Activated CD4-positive, alpha-beta T cell treated with anti-CD3 and anti-CD28 coated beads, Interleukin-2, amount 50 U/mL, for 48 hours (primary cell): ENCODE results near the gene RPL35A.
"Not testable (repeated sequence)": the region's sequence is repeated elsewhere in the genome, so short reads cannot be mapped to it uniquely, and the experiment has no call there.

ENCODE experiments used
- DNase-seq, 2 experiments: peaks; one replicate each; pipeline ENCODE4 v3.0.0-alpha.2; 2020

RPL35A gene

DNA sequence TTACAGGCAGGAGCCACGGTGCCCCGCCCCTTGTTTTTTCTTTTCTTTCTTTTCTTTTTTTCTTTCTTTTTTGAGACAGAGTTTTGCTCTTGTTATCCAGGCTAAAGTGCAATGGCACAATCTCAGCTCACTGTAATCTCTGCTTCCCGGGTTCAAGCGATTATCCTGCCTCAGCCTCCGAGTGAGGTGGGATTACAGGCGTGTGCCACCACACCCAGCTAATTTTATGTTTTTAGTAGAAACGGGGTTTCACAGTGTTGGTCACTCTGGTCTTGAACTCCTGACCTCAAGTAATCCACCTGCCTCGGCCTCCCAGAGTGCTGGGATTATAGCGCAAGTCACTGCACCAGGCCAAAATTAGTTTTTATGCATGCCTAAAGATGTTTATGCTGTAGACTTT, 2.5 kb downstream of the RPL35A start:
- no peak for DNase-seq

DNA sequence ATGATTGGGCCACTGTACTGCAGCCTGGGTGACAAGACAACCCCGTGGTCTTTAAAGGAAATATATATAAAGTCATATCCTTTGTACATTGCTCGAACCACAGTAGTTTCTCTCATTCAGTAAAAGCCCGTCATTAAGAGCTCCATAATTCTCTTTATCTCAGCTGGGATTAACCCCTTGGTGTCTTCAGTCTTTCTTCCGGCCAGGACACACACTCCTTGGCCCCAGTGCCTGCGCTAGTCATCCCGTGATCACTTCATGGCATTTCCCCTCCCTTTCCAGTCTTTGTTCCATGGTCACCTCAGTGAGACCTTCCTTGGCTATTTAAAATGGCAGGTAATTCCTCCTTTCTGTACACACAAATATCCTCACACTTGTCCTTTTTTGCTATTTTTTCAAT, 3.3 kb downstream of the RPL35A start:
- DNase-seq = no peak

DNA sequence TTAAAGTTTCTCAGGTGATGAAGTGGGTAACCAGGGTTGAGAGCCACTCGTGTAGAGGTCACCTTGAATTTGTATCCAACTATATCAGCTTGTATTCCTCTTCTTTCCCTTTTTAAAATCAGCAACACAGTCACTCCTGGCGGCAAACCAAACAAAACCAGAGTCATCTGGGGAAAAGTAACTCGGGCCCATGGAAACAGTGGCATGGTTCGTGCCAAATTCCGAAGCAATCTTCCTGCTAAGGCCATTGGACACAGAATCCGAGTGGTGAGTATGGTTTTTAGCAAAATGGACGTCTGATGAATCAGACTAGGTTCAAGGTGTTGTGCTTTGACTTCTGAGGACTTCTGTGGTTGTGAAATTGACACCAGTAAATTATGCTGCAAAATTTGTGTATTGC, 3.9 kb downstream of the RPL35A start:
- DNase-seq = no peak

DNA sequence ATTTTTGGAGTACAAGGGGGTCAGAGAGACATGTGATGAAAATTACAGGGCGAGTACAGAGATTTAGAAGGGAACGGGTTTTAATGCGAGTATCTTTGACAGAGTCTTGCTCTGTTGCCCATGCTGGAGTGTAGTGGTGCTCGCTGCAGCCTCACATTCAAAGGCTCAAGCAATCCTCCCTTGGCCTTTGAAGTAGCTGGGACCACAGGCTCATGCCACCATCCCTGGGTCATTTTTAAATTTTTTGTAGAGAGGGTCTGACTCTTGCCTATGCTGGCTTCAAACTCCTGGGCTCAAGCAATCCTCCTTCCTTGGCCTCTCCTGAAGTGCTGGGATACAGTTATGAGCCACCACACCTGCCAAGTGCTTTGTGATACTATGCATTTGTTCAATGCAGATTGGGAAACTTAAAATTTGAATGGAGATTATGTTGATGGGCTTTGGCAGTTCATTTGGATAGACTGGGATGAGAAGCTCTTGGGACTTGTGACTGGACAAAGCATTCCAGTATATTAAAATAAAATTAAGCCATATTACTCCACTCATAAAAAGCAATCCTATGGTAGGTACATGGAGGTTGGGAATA, 6.0 kb downstream of the RPL35A start:
- no peak for DNase-seq

DNA sequence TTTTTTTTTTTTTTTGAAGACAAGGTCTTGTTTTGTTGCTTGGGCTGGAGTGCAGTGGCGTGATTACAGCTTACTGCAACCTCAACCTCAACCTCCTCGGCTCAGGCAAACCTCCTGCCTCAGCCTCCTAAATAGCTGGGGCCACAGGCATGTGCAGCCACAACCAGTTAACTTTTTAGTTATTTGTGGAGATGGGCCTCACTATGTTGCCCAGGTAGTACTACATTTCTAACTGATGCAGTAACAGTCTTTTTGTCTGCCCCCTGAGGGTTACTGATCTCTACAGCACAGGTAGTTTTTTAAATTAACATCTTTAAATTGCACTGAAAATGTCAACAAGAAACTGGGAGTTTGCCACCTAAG, 6.6 kb downstream of the RPL35A start:
- DNase-seq = no peak

DNA sequence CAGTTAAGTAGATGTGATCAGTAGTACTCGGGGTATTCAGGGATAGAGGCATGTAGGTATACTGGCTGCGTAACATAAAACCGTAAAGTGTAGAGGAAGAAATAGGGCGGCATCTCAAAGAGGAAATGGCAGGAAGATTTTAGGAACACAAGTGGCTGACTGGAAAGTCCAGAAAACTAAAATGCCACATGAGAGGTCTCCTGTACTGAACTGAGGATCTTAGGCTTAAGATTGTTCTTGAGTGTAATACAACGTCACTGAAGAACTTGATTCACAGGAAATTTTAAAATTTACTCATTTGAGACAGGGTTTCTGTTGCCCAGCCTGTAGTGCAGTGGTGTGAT, 7.8 kb downstream of the RPL35A start:
- DNase-seq = no peak

DNA sequence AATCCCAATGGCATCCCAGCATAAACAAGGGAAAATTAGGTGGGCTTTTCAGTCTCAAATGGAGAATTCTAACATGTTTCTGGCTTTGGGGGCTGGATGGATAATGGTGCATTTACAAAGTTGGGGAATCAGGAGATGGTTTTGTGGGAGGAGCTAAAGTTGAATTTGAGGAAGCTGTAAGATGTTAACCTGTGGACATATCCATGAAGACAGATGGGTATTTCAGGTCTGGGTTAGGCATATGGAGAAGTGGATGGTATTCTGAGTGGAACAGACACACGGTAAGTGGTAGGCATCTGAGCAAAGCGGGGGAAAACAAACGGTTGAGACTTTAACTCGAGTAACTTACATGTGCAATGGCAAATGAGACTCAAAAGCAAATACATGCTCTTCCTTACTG, 8.4 kb downstream of the RPL35A start:
- no peak for DNase-seq

DNA sequence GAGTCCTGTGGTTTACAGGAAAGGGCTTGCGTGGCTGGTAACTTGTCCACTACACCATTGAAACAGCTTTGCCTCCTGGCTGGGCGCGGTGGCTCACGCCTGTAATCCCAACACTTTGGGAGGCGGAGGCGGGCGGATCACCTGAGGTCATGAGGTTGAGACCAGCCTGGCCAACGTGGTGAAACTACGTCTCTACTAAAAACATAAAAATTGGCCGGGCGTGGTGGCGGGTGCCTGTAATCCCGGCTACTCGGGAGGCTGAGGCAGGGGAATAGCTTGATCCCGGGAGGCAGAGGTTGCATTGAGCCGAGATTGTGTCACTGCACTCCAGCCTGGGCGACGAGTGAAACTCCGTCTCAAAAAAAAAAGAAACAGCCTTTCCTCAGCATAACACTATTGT, 8.9 kb downstream of the RPL35A start:
- DNase-seq = not testable (repeated sequence)

DNA sequence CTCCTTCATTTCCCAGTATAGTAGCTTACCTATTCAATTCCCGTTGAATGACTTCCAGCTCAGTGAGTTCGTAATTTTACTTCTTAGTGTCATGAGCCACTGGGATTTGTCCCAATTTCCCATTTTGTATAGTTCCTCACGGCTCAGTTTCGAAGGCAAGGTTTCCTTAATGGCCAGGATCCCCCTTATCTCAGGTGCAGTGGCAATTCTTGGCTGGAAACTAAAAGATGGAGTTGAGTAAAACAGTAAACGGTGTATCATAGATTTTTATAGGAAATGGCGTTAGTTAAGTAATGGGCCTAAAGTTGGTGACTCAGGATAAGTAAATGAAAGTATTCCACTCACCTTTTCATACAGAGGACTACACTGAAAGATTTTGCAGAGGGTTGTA, 9.5 kb downstream of the RPL35A start:
- no peak for DNase-seq

DNA sequence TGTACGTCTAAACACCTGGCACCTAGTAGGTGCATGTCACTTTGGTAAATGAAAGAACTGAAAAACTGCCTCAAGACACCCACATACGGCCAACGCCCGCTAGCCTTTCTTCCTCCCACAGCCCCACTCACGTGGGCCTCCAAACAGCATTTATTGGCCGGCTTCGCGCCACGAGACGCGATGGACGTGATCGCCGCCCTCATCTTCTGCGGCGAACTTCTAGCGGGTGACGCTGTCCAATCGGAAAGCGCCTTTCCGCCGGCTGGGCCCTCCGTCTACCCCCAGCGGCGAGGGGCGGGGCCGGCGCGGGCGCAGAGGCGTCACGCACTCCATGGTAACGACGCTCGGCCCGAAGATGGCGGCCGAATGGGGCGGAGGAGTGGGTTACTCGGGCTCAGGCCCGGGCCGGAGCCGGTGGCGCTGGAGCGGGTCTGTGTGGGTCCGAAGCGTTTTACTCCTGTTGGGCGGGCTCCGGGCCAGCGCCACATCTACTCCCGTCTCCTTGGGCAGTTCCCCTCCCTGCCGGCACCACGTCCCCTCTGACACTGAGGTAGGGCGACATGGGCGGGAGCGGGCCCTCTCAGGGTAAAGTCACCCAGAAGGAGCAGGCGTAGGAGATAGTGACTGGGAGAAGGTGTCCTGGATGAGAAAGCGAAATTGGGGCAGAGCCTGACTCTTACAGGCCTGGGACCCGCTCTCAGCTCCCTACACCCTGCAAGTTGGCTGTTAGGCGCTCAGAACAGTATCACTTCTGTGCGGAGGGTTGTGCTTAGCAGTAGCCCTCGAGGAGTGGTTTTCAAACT, 10.1 kb downstream of the RPL35A start, which contains the start of gene LMLN:
Gene LMLN (plus strand): TSS at position 327 of the 803 bp plus-strand sequence. CDS start 29 bp downstream, at position 356.
- DNase-seq = peak; percentile 94 to 95

DNA sequence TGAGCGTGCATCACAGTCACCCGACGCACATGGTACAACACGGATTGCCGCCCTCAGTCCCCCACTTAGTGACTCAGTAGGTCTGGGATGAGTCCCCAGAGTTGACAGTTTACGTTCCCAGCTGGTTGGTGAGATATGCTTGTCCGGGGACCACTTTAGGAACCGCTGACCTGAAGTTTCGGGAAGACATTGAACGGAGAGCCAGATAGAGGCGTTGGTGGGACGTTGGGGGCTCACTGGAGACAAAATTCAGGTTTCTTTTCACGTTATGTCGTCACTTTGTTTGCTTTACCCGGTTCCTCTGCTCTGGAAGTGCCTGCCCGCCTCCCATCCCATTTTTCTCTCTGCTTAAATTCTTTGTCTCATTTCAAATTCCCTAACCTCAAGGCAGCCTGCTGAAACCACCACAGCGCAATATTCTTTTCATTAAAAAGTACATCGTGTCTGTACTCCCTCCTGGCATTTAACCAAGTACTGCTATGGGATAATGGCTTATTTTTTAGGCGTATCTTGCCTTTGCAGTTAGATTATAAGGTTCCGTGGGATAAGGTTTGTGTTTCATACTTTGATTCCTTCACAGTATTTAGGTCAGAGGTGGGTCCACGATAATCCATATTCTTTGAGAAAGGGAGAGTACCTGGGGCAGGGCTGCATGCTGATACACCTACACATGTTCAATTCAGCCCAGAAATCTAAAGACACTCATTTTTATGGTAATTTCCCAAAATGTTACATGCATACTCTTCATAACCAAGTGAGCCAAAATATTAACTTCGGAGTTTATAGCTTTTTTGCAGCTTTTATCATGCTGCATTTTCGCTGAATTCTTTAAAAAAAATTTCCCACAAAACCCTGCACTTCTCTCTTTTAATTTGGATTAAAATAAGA, 10.9 kb downstream of the RPL35A start:
- no peak for DNase-seq

DNA sequence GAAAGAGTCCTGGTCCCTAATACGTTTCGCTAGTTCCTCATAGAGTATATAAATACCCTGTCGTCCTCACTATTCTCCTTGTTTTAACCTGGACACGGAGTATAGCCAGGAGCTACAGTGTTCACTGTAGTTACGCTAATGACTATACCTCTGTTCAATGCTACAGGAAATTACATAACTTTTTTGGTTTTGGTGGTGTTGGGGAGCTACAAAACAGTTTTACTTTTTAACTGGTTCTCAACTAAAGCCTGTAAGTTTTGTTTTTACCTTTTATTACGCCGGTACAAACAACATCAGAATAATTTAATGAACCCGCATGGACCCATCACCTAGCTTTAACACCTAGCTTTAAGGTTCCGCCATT, 11.6 kb downstream of the RPL35A start:
- DNase-seq = no peak

DNA sequence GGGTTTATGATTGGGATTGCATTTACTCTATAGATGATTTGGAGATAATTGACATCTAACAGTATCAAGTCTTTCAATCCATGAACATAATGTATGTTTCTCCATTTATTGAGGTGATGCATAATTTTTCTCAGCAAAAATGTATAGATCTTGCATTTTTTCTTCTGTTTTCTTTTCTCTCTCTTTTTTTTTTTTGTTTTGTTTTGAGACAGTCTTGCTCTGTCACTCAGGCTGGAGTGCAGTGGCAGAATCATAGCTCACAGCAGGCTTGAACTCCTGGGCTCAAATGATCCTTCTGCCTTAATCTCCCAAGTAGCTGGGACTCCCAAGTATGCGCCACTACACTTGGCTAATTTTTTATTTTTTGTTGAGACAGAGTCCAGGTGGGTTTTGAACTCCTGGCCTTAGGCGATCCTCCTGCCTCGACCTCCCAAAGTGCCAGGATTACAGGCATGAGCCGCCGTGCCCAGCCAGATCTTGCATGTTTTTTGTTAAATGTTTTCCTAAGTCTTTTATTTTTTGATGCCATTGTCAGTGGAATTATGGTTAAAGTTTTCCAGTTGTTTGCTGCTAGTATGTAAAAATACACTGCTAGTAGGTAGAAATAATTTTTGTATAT, 13.1 kb downstream of the RPL35A start:
- no peak for DNase-seq

DNA sequence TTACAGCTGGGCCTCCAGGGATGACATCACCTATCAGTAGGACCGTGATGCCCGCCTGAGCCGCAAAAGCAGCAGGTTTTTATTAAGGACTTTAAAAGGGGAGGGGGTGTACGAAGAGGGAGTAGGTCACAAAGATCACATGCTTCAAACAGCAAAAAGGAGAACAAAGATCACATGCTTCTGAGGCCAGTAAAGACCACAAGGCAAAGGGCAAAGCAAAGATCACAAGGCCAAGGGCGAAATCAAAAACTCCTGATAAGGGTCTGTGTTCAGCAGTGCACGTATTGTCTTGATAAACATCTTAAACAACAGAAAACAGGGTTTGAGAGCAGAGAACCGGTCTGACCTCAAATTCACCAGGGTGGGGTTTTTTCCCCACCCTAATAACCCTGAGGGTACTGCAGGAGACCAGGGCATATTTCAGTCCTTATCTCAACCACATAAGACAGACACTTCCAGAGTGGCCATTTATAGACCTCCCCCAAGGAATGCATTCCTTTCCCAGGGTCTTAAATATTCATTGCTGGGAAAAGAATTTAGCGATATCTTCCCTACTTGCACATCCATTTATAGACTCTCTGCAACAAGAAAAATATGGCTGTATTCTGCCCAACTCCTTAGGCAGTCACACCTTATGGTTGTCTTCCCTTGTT, 17.5 kb downstream of the RPL35A start:
- DNase-seq = not testable (repeated sequence)

DNA sequence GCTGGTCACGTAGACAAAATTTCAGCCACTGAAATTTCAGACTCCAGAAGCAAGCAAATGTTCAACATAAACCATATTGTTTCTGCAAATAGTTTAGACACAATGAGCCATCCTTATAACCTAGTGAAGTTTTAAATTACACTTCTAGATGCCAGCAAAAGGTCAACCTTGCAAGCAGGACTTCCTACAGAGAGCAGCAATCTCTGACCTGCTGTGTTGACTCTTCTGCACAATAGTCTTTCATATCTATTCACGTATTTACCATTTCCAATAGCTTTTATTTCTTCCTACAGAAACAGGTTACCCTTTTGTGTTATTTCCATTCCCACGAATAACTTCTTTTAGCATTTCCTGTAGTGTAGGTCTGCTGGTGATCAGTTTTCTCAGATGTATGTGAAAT, 20.6 kb downstream of the RPL35A start:
- no peak for DNase-seq

DNA sequence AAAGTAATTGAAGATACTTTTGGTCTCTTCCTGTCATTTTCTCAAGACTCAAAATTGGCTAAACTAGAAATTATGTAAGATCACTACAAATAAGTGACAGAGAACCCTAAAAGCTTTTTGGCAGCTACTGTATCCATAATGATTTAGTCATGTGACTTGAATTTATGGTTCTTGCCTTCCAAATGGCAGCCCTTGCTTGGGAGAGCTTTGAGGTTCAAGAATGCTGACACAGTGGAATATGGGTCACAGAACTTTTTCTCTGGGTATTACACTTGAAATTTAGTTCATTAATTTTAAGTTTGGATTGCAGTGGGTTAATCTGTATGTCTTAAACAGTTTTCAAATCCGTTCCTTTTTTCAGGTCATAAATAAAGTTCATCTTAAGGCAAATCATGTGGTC, 24.0 kb downstream of the RPL35A start:
- no peak for DNase-seq

DNA sequence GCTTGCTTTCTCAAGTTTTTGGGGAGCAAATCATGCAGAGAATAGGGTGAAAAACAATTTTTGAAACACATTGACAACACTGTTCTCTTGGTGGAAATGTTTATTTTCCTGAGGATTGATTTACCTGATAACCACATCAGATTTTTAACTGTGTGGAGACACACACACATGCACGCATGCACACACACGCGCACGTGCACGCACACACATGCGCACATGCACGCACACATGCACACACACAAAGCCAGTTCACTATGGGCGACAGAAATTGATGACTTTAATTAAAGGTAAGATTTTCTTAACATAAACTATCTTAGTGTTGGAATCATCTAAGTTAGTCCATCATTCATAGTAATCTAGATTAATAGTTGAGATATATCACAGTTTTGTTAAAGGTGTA, 25.3 kb downstream of the RPL35A start:
- no peak for DNase-seq

DNA sequence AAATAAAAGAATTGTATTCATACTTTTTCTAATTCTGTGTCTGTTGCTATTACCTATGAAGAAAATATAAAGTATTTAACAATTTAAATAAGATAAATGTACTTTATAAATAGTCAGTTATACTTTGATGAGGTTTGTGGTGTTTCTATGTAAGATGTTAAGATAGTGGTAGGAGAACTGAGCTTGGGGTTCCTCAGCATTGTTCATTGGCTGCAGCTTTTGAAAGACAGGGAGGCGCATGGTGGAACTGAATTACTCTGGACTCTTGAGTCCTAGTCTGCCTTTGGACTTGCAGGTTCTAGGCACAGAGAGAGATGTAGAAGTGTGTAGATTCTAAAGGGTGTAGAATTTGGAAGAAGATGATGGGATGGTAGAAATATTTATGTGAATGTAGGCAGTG, 33.1 kb downstream of the RPL35A start:
- DNase-seq = no peak

DNA sequence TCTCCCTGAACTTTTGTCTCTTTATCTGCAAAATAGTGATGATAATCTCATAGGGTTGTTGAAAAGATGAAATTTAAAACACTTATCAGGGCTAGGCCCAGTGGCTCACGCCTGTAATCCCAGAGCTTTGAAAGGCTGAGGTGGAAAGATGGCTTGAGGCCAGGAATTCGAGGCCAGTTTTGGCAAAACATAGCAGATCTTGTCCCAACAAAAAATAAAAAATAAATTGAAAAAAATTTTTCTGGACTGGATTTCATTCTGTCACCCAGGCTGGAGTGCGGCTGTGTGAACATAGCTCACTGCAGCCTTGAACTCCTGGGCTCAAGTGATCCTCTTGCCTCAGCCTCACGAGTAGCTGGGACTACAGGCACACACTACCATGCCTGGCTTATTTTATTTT, 39.7 kb downstream of the RPL35A start:
- DNase-seq = no peak

DNA sequence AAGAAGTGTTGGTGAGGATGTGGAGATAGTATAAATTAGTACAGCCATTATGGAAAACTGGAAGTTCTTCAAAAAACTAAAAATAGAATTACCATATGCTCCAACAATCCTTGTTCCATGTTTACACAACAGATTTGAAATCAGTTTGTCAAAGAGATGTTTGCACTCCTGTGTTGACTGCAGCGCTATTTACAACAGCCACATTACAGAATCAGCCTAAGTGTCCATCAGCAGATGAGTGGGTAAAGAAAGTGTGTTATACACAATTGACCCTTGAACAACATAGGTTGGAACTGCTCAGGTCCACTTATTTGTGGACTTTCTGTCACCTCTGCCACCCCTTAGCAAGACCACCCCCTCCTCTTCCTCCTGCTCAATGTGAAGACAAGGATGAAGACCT, 44.7 kb downstream of the RPL35A start:
- no peak for DNase-seq

DNA sequence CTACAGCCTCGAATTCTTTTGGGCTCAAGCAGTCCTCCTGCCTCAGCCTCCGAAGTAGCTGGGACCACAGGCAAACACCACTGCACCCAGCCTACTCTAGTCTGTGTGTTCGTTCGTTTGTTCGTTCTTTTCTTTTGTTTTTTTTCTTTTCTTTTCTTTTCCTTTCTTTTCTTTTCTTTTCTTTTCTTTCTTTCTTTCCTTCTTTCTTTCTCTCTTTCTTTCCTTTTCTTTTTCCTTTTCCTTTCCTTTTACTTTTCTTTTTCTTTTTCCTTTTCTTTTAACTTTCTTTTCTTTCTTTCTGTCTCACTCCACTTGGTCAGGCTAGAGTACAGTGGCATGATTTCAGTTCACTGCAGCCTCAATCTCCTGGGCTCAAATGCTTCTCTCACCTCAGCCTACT, 46.9 kb downstream of the RPL35A start:
- no peak for DNase-seq

DNA sequence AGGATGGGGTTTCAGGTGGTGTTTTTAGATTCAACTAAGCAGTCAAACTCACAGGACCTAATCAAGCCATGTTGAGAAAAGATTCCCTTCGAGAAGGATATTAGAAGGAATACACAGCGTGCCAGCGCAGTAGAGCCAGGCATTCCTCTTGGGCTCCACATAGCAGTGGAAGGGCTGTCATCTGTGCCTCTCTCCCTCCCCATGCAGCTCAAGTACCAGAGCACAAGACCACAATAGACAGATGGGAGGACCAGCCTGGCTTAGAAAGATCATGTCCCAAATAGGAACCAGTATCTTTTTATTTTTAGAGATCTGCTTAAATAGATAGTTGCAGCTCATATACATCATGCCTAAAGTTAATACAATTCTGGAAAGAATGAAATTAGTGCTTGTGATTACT, 47.9 kb downstream of the RPL35A start:
- DNase-seq = no peak
